Omental fat pad (tissue), 4 donors: ENCODE measurements around the gene HERC3. TPM values are rescaled to one million over a fixed set of nuclear protein-coding genes. Genes with fewer than 3 reads are reported as not detected.

Experiments
- ATAC-seq: fragments of 150-250 bp; one replicate; pipeline ENCODE4 v1.9.1; 2016; ENCODE audit warnings: mild to moderate bottlenecking, moderate library complexity; ENCODE audit not compliant: low FRiP score
- DNase-seq: peaks from one replicate; pipeline ENCODE4 v3.0.0-alpha.2; 2019; ENCODE audit warnings: low spot score
- CTCF ChIP-seq, 3 donors: fragments of 450-650 bp; IDR thresholded peaks; one replicate each; pipeline ENCODE4 v1.5.1; 2016 to 2017; ENCODE audit warnings: antibody characterized with exemption in 3 of 3, mild to moderate bottlenecking in 3 of 3, moderate library complexity in 2 of 3
- total RNA-seq, 4 donors: library from RNA; depleted of rRNA; stranded (reverse); fragments of >200 nt; gene quantifications; one replicate each; pipeline ENCODE4 v1.1.0, GENCODE V29; 2016

The HERC3 gene
- total RNA-seq, 4 donors from 2014 or later: 21.3 to 48.7 (median 33.6) TPM

GRCh38 chr4:88673886-88674285 is 81.6 kb downstream of the HERC3 start:
- ATAC-seq: no peak
- TF ChIP-seq CTCF (IDR thresholded peaks at IDR 0.05): no peak
- no peak for DNase-seq

- DNase-seq (no peak), ATAC-seq (no peak)
- no peak for TF ChIP-seq CTCF (IDR thresholded peaks at IDR 0.05)
Observed at GRCh38 chr4:88674565-88674964, 82.3 kb downstream of the HERC3 start.

GRCh38 chr4:88674979-88675378 is 82.7 kb downstream of the HERC3 start:
- ATAC-seq: no peak

GRCh38 chr4:88675543-88675942 is 83.3 kb downstream of the HERC3 start:
- peak; percentile 50 for ATAC-seq
- DNase-seq: no peak
- TF ChIP-seq CTCF (IDR thresholded peaks at IDR 0.05): no peak

More at GRCh38 chr4:88674979-88675378, 82.7 kb downstream of the HERC3 start:
- no peak for TF ChIP-seq CTCF (IDR thresholded peaks at IDR 0.05)
- no peak for DNase-seq

GRCh38 chr4:88681209-88681608 is 88.9 kb downstream of the HERC3 start:
- no peak for DNase-seq
- no peak for ATAC-seq
- no peak for TF ChIP-seq CTCF (IDR thresholded peaks at IDR 0.05)

- no peak for DNase-seq
- TF ChIP-seq CTCF (IDR thresholded peaks at IDR 0.05): no peak
- no peak for ATAC-seq
Observed at GRCh38 chr4:88690355-88690754, 98.1 kb downstream of the HERC3 start.

GRCh38 chr4:88693792-88694191 is 101.5 kb downstream of the HERC3 start:
- TF ChIP-seq CTCF (IDR thresholded peaks at IDR 0.05): no peak
- DNase-seq (no peak), ATAC-seq (no peak)
